Pancreas (tissue), 10 donors: Measurements from ENCODE around the gene CALR. TPM values are rescaled to one million over a fixed set of nuclear protein-coding genes. Genes with fewer than 3 reads are reported as not detected.
A peak's percentile ranks its signal among the peaks of the same experiment; 100 is the strongest.
"Not testable (repeated sequence)": the region's sequence is repeated elsewhere in the genome, so short reads cannot be mapped to it uniquely, and the experiment has no call there.

Experiments
- ATAC-seq, 4 donors: fragments of 200-7000 bp; cut with Tn5 transposase; one replicate each; pipeline versions ENCODE4 v1.8.0 to v1.9.1; 2020; ENCODE audit warnings: mild to moderate bottlenecking in 4 of 4, moderate library complexity in 4 of 4
- DNase-seq, 6 donors: peaks; one replicate each; pipeline ENCODE4 v3.0.0-alpha.2; 2020
- FAIRE-seq: peaks from 2 replicates; lab custom pipeline; 2012; peaks lifted over from hg19 to GRCh38; lab: Jason Lieb, UNC
- H3K27ac ChIP-seq, 4 donors: fragments of 200-600 bp; sonication (generic); 1 replicate in 3 of 4; 2 replicates in 1 of 4; pipeline versions ENCODE4 v1.5.0 to v1.8.0; 2020
- H3K27me3 ChIP-seq, 4 donors: fragments of 200-600 bp; one replicate each; pipeline ENCODE4 v1.8.0; 2021
- H3K36me3 ChIP-seq, 3 donors: fragments of 200-600 bp; sonication (generic) in 1 of 3; one replicate each; pipeline versions ENCODE4 v1.5.0 to v1.8.0; 2020 to 2021
- H3K4me1 ChIP-seq, 3 donors: fragments of 200-600 bp; one replicate each; pipeline ENCODE4 v1.8.0; 2021
- H3K4me3 ChIP-seq, 4 donors: fragments of 200-600 bp; sonication (generic) in 2 of 4; one replicate each; pipeline versions ENCODE4 v1.5.0 to v1.8.0; 2020 to 2021
- H3K9me3 ChIP-seq, 4 donors: fragments of 200-600 bp; one replicate each; pipeline ENCODE4 v1.8.0; 2021
- WGBS, 2 donors: extraction: QIAGEN DNeasy Blood & Tissue Kit; methylation state at CpG; one replicate each; pipeline ENCODE4 v1.1.7; 2013; 5-methylcytosine and 5-hydroxymethylcytosine counted together
- intact Hi-C, 3 donors: fragments of 100-400 bp; cut with DNase I; formaldehyde crosslinking; loops; one replicate each; pipeline versions ENCODE4 v1.11.1 to v1.14.2; 2022
- polyA plus RNA-seq, 2 donors: library from polyadenylated mRNA; stranded (reverse); fragments of 200-250 nt; gene quantifications; one replicate each; pipeline ENCODE4 v1.2.3, GENCODE V29; 2013
- total RNA-seq, 6 donors: library from RNA; stranded (reverse); fragmentation: NEBNext Ultra II Directional in 4 of 6; extraction: Animal tissue kit (Norgen Biotek cat#: 25700) in 4 of 6; gene quantifications; one replicate each; pipeline versions ENCODE4 v1.2.1 to v1.2.4, GENCODE V29; 2021 to 2023
- TF ChIP-seq, protein P1 (sequence below), 4 donors: fragments of 200-600 bp; sonication (generic) in 3 of 4; IDR thresholded peaks; one replicate each; pipeline versions ENCODE4 v1.5.0 to v1.8.0; 2021; ENCODE audit warnings: antibody characterized with exemption in 4 of 4
- donor health status: healthy with polysubstance abuse.
- donor health status: DM: no; HTN: no; CAD: no; lungs with moderate emphysema.
- donor health status: DM: no; HTN: no; CAD: no.
- donor health status: control.
- donor health status: control.
- donor health status: Bipolar disorder and iron deficiency.
- donor health status: DM: yes; HTN: yes; CAD: no.
- donor health status: DM: no; HTN: no; CAD: no.
- donor health status: DM: no; HTN: no; CAD: no.
- donor health status: DM: yes; HTN: yes; CAD: no.

CALR gene
- total and polyA plus RNA-seq, 8 donors, result 132 to 681 (median 305) TPM

- ATAC-seq, result no peak
- Histone ChIP-seq H3K4me1 (peaks cover 7 to 21% (median 9%) of the 10 kb centered on the region in 3 donors), H3K9me3 (no peaks in the 10 kb centered on the region), H3K36me3 (peaks cover 0 to 56% (median 33%) of the 10 kb centered on the region in 3 donors), H3K27ac (no peak overlapping the region), H3K27me3 (no peaks in the 10 kb centered on the region), H3K4me3 (no peak overlapping the region)
- intact Hi-C loops, result no loop called here
- FAIRE-seq, result no peak
- DNase-seq, result peak in 1 of 6 donors; percentile 72
- TF ChIP-seq, protein P1, sequence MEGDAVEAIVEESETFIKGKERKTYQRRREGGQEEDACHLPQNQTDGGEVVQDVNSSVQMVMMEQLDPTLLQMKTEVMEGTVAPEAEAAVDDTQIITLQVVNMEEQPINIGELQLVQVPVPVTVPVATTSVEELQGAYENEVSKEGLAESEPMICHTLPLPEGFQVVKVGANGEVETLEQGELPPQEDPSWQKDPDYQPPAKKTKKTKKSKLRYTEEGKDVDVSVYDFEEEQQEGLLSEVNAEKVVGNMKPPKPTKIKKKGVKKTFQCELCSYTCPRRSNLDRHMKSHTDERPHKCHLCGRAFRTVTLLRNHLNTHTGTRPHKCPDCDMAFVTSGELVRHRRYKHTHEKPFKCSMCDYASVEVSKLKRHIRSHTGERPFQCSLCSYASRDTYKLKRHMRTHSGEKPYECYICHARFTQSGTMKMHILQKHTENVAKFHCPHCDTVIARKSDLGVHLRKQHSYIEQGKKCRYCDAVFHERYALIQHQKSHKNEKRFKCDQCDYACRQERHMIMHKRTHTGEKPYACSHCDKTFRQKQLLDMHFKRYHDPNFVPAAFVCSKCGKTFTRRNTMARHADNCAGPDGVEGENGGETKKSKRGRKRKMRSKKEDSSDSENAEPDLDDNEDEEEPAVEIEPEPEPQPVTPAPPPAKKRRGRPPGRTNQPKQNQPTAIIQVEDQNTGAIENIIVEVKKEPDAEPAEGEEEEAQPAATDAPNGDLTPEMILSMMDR (IDR thresholded peaks at IDR 0.05), result no peak
- 89 to 95% methylated on average over 30 of the region's 30 CpGs for WGBS, 2 donors
Measured at GRCh38 chr19:12948612-12949362, 10.4 kb downstream of the CALR start.

- intact Hi-C loops, result no loop called here
- no peaks in the 10 kb centered on the region for H3K27me3 ChIP-seq
Measured at GRCh38 chr19:12949363-12950283, 11.2 kb downstream of the CALR start.

GRCh38 chr19:12952050-12952449 lies 13.6 kb downstream of the CALR start:
- ATAC-seq, H3K27me3 ChIP-seq, H3K4me3 ChIP-seq, intact Hi-C loops, FAIRE-seq, DNase-seq, H3K27ac ChIP-seq, H3K9me3 ChIP-seq: not testable (repeated sequence)
- H3K4me1 ChIP-seq, result peaks cover 6 to 14% (median 8%) of the 10 kb centered on the region in 3 donors
- WGBS, 2 donors, result 89 to 93% methylated on average over 6 of the region's 6 CpGs
- H3K36me3 ChIP-seq, result peaks cover 0 to 47% (median 29%) of the 10 kb centered on the region in 3 donors

More at GRCh38 chr19:12949363-12950283, 11.2 kb downstream of the CALR start:
- peaks cover 0 to 50% (median 29%) of the 10 kb centered on the region in 3 donors for H3K36me3 ChIP-seq
- no peak overlapping the region for H3K4me3 ChIP-seq
- DNase-seq (no peak), FAIRE-seq (no peak), ATAC-seq (no peak)
- no peaks in the 10 kb centered on the region for H3K9me3 ChIP-seq
- H3K27ac ChIP-seq, result no peak overlapping the region
- WGBS, 2 donors, result 83 to 86% methylated on average over 16 of the region's 16 CpGs
- peaks cover 7 to 21% (median 9%) of the 10 kb centered on the region in 3 donors for H3K4me1 ChIP-seq
- TF ChIP-seq, protein P1 (IDR thresholded peaks at IDR 0.05), result no peak

- Histone ChIP-seq H3K27ac (no peak overlapping the region), H3K4me1 (peaks cover under 1 to 9% (median 7%) of the 10 kb centered on the region in 3 donors), H3K4me3 (no peak overlapping the region), H3K36me3 (peaks cover 0 to 47% (median 29%) of the 10 kb centered on the region in 3 donors), H3K9me3 (no peaks in the 10 kb centered on the region), H3K27me3 (no peaks in the 10 kb centered on the region)
- intact Hi-C loops, result no loop called here
- TF ChIP-seq, protein P1 (IDR thresholded peaks at IDR 0.05), result no peak
- FAIRE-seq (no peak), DNase-seq (no peak), ATAC-seq (no peak)
- 69 to 75% methylated on average over 12 of the region's 12 CpGs for WGBS, 2 donors
Measured at GRCh38 chr19:12952488-12953137, 14.2 kb downstream of the CALR start.
